BE2C (cell line): ENCODE data around the gene ZBTB48.
A peak's percentile ranks its signal among the peaks of the same experiment; 100 is the strongest.

ENCODE experiments used
- DNase-seq: peaks from one replicate; pipeline ENCODE4 v3.0.0-alpha.2; 2020
- H3K27me3 ChIP-seq: fragments of 250-450 bp; sonication (Bioruptor Pico); 2 replicates; pipeline ENCODE4 v1.5.1; 2020; ENCODE audit warnings: mild to moderate bottlenecking
- H3K36me3 ChIP-seq: fragments of 250-450 bp; sonication (Bioruptor Pico); 2 replicates; pipeline ENCODE4 v1.5.1; 2020; ENCODE audit warnings: mild to moderate bottlenecking
- H3K4me1 ChIP-seq: fragments of 250-450 bp; sonication (Bioruptor Pico); 2 replicates; pipeline ENCODE4 v1.5.1; 2020
- H3K4me3 ChIP-seq: 2 replicates; pipeline ENCODE4 v1.5.1; 2011; ENCODE audit warnings: low read depth, low read length
- H3K9me3 ChIP-seq: fragments of 250-450 bp; sonication (Bioruptor Pico); 2 replicates; pipeline ENCODE4 v1.5.1; 2020
- CTCF ChIP-seq: IDR thresholded peaks from 2 replicates; pipeline ENCODE4 v1.5.1; 2012; ENCODE audit warnings: mild to moderate bottlenecking, low read depth, low read length

Gene ZBTB48

DNA sequence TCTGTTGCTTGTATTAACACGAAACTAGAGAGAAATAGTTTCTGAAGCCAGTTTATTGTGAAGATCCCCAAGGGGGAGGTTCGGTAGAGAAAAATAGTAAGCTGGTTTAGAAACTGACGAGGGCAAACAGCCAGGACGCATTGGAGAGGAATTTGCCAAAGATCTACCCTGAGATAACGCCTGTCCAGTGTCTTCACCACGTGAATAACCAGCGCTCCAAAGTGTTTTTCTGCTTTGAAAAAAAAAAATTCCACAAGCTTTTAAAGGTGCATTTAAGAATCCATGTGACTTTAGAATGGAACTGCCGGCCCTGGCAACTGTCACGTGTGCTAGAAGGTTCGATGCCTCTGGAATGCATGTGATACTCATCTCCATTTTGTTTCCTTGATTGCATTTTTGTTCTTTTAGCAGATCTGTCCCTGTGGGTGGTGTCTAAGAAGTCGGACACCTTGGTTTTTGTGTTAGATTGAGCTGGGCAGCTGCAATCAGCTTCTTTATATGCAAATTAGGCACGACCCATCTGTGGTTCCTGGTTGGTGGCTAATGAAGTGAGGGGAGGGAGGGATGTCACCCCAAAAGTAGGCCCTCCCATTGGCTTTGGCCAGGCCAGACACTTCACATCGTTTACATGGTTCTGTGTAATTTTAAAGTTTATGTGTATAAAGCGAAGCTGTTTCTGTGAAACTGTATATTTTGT is 43.6 kb downstream of the ZBTB48 start:
- no peak for DNase-seq
- Histone ChIP-seq H3K27me3 (no peaks in the 10 kb centered on the region), H3K4me3 (no peak overlapping the region), H3K4me1 (no peaks in the 10 kb centered on the region), H3K9me3 (no peaks in the 10 kb centered on the region), H3K36me3 (peaks cover 3% of the 10 kb centered on the region)
- TF ChIP-seq CTCF = no peak

GRCh38 chr1:6624710-6625583 is 45.2 kb downstream of the ZBTB48 start, which contains the start of gene THAP3:
Gene THAP3, plus strand, starts transcription at chr1:6624868. Its CDS starts 351 bp downstream, at chr1:6625219.
- Histone ChIP-seq H3K4me3 (peak within 1 kb of the TSS; percentile 65), H3K9me3 (no peaks in the 10 kb centered on the region), H3K36me3 (peaks cover 5% of the 10 kb centered on the region), H3K27me3 (no peaks in the 10 kb centered on the region), H3K4me1 (no peaks in the 10 kb centered on the region)
- peak; percentile 84 for DNase-seq
- no peak for TF ChIP-seq CTCF

DNA sequence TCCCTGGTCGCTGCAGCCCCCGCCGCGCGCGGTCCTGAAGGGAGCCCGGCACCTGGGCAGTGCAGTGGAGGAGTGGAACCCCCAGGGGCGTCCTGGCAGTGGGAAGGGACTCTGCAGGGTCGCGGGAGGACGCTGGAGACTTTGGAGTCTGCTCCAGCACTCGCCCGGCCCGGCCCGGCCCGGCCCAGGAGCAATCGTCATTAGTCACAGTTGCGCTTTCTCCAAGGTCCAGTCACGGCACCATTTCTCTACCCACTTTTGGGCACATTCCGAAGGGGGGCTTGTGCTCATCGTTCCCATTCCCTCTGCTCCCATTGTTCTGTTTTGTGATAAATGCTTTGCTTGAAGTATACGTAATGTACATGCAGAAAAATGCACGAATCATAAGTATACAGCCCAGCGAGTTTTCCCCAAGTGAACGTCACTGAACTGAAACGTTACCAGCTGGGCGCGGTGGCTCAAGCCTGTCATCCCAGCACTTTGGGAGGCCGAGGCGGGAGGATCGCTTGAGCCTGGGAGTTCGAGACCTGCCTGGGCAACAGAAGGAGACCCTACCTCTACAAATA is 45.9 kb downstream of the ZBTB48 start:
- Histone ChIP-seq H3K4me3 (peak overlapping the region; percentile 65), H3K4me1 (no peaks in the 10 kb centered on the region)

GRCh38 chr1:6627031-6627430 is 47.2 kb downstream of the ZBTB48 start:
- Histone ChIP-seq H3K4me1 (no peaks in the 10 kb centered on the region), H3K36me3 (0 out of 2 replicates have a peak, but pooled peaks cover 2% of the 10 kb centered on the region), H3K27me3 (no peaks in the 10 kb centered on the region), H3K4me3 (no peak overlapping the region), H3K9me3 (no peaks in the 10 kb centered on the region)
- TF ChIP-seq CTCF = no peak
- no peak for DNase-seq

More for the DNA sequence above, 45.9 kb downstream of the ZBTB48 start:
- DNase-seq = no peak
- TF ChIP-seq CTCF = no peak
- no peaks in the 10 kb centered on the region for H3K9me3 ChIP-seq
- H3K36me3 ChIP-seq = peaks cover 5% of the 10 kb centered on the region; the same call in 1 of the 2 replicates
- no peaks in the 10 kb centered on the region for H3K27me3 ChIP-seq

- TF ChIP-seq CTCF = no peak
- Histone ChIP-seq H3K27me3 (no peaks in the 10 kb centered on the region), H3K4me1 (no peaks in the 10 kb centered on the region), H3K4me3 (no peak overlapping the region), H3K9me3 (no peaks in the 10 kb centered on the region), H3K36me3 (peaks cover 2% of the 10 kb centered on the region)
- no peak for DNase-seq
These were observed 48.2 kb downstream of the ZBTB48 start for GRCh38 chr1:6627841-6628545.
